ENCODE data around the gene CUX1. TPM values are rescaled to one million over a fixed set of nuclear protein-coding genes. Genes with fewer than 3 reads are reported as not detected.

The CUX1 gene
- total RNA-seq, 1 experiment from 2014 or later = 47.6 TPM

DNA sequence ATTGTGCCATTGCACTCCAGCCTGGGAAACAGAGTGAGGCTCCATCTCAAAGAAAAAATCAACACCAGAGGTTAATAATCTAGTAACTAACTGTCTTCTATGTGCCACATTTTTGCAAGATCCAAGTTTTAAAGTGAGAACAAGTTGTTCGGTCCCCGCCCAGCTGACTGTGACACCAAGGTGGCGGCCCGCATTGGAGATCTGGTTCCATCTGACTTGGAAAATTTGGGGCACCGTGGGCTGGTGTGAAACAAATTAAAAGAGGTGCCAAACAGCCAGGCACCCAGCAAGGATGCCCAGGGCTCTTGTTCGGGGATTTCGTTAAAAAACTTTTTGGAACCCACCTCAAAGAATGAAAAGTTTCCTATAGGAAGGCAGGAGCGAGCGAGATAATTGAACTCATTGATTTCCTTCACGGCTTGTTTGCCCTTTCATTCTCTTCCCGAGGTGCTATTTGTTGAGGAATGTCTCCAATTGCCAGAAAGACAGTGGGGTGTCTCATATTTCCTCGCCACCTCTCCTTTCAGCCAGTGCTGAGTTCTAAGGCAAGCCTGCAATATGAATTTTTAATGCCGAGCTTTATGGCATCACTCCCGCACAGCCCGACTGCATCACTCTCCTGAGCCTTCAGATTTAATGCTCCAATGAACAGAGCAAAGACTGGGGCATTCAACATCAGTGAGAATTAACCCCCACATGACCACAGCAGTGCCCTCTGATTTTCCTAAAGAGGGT, 312.4 kb downstream of the CUX1 start:
- TF ChIP-seq CTCF (IDR thresholded peaks at IDR 0.05; ENCODE audit: unreplicated experiment) = no peak
- no peak overlapping the region for H3K27ac Mint-ChIP-seq (ENCODE audit: low read depth, unreplicated experiment)
- H3K36me3 Mint-ChIP-seq (ENCODE audit: insufficient read depth, unreplicated experiment) = peaks cover 26% of the 10 kb centered on the region
- no peaks in the 10 kb centered on the region for H3K4me1 Mint-ChIP-seq (ENCODE audit: insufficient read depth, unreplicated experiment)
- no TSS peak for BruUV-seq (replicated peaks)
- ChIA-PET POLR2A (no interaction called here), CTCF (no interaction called here)
- H3K27me3 Mint-ChIP-seq (ENCODE audit: insufficient read depth, unreplicated experiment) = no peaks in the 10 kb centered on the region
- H3K4me3 Mint-ChIP-seq (ENCODE audit: unreplicated experiment) = no peak overlapping the region
- H3K9me3 Mint-ChIP-seq (ENCODE audit: unreplicated experiment) = no peaks in the 10 kb centered on the region
- intact Hi-C loops (cut with micrococcal nuclease) = loop anchor here (5.0 to 10.0 kb wide), 2 partner anchors 105 to 248 kb away; no protein-coding TSS in a partner anchor
- DNase-seq (ENCODE audit: unreplicated experiment) = no peak

DNA sequence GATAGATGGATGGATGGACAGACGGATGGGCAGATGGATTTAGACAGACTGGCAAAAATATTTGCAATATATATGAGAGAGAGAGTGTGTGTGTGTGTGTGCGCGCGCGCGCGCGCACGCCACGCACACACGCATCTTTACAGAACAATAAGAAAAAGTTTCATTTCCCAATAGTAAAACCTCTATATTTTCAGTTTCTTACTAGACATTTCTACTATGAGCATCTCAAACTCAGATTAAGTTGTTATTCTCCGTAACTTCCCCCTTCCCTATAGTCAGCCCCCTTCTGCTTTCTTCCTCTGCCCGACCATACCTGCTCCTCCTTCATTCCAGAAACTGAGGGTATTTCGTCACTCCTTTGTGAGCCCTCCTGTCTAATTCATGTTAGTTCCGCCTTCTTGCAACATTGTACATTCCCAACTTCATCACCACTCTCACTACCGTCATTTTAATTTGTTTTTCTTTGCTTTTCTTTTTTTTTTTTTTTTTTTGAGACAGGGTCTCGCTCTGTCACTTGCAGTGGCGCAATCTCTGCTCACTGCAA, 314.9 kb downstream of the CUX1 start:
- POLR2A ChIA-PET = no interaction called here
- CTCF ChIA-PET = no interaction called here
- Mint-ChIP-seq H3K9me3 (ENCODE audit: unreplicated experiment) (no peaks in the 10 kb centered on the region), H3K27me3 (ENCODE audit: insufficient read depth, unreplicated experiment) (no peaks in the 10 kb centered on the region), H3K4me1 (ENCODE audit: insufficient read depth, unreplicated experiment) (no peaks in the 10 kb centered on the region), H3K27ac (ENCODE audit: low read depth, unreplicated experiment) (no peak overlapping the region), H3K36me3 (ENCODE audit: insufficient read depth, unreplicated experiment) (peaks cover 14% of the 10 kb centered on the region), H3K4me3 (ENCODE audit: unreplicated experiment) (no peak overlapping the region)
- peak; percentile 48 for DNase-seq (ENCODE audit: unreplicated experiment)
- TF ChIP-seq CTCF (IDR thresholded peaks at IDR 0.05; ENCODE audit: unreplicated experiment) = no peak
- no TSS peak for BruUV-seq (replicated peaks)
- intact Hi-C loops (cut with micrococcal nuclease) = no loop called here

DNA sequence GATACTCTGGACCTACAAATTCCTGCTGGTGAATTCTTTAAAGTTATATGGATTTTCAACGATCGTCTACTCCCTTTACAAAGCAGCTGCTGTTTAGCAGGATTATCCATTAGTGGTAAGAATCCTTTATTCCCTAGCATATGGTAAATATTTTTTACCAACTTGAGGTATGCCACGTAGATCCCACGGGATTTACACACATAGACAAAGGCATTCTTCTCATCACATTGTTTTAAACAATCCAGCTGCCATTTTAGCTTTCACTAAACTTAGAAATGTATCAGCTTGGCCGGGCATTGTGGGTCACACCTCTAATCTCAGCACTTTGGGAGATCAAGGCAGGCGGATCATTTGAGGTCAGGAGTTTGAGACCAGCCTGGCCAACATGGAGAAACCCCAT, 321.2 kb downstream of the CUX1 start:
- CTCF ChIA-PET = interaction anchor here (1.2 kb wide), 1 partner anchor 573 kb away, joined by 3 read pairs; no protein-coding TSS in a partner anchor
- intact Hi-C loops (cut with micrococcal nuclease) = no loop called here
- no peaks in the 10 kb centered on the region for H3K9me3 Mint-ChIP-seq (ENCODE audit: unreplicated experiment)

More for the DNA sequence above, 321.2 kb downstream of the CUX1 start:
- no peak for DNase-seq (ENCODE audit: unreplicated experiment)
- no peak overlapping the region for H3K27ac Mint-ChIP-seq (ENCODE audit: low read depth, unreplicated experiment)
- POLR2A ChIA-PET = interaction anchor here (1.7 kb wide), 1 partner anchor 12 kb away, joined by 6 read pairs; no protein-coding TSS in a partner anchor
- no peaks in the 10 kb centered on the region for H3K27me3 Mint-ChIP-seq (ENCODE audit: insufficient read depth, unreplicated experiment)
- no TSS peak for BruUV-seq (replicated peaks)
- peaks cover 10% of the 10 kb centered on the region for H3K36me3 Mint-ChIP-seq (ENCODE audit: insufficient read depth, unreplicated experiment)
- TF ChIP-seq CTCF (IDR thresholded peaks at IDR 0.05; ENCODE audit: unreplicated experiment) = no peak
- H3K4me1 Mint-ChIP-seq (ENCODE audit: insufficient read depth, unreplicated experiment) = no peaks in the 10 kb centered on the region
- H3K4me3 Mint-ChIP-seq (ENCODE audit: unreplicated experiment) = no peak overlapping the region
